ENCODE results near the gene CENPN.

CENPN gene

GRCh38 chr16:81003610-81004460 is 3.2 kb upstream of the CENPN start:
- peak overlapping the region; percentile 94 for H3K4me3 ChIP-seq (replicated peaks; ENCODE audit: low read depth, low read length)
- DNase-seq (ENCODE audit: extremely low read depth, low read depth): no peak
- TF ChIP-seq CTCF (IDR thresholded peaks at IDR 0.05; ENCODE audit: low read depth, low read length, missing control alignments): no peak

DNA sequence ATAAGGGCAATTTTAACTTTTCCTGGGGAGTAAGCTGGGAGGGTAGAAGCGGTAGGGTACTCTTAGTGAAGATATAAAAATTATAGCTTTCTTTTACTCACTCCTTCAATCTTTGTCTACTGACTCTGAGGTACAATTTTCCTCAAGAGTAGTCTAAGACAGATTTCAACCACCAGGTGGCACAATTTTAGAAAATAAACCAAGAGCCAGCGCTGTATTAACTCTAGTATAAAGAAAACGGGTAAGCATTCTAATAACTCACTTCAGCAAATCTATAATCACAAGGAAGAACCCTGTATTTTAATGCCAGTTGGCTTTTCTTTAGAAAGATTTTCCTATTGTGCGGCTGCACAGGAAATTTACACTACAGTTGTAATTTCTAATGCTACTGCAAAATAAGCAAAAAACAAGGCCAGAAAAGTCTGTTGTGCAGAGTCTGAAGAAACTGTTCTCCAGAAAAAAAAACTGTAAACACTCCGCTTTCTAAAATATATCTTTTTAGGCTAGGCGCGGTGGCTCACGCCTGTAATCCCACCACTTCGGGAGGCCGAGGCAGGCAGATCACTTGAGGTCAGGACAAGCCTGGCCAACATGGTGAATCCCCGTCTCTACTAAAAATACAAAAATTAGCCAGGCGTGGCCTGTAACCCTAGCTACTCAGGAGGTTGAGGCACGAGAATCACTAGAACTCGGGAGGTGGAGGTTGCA is 2.2 kb upstream of the CENPN start:
- peak; percentile 35 for DNase-seq (ENCODE audit: extremely low read depth, low read depth)

DNA sequence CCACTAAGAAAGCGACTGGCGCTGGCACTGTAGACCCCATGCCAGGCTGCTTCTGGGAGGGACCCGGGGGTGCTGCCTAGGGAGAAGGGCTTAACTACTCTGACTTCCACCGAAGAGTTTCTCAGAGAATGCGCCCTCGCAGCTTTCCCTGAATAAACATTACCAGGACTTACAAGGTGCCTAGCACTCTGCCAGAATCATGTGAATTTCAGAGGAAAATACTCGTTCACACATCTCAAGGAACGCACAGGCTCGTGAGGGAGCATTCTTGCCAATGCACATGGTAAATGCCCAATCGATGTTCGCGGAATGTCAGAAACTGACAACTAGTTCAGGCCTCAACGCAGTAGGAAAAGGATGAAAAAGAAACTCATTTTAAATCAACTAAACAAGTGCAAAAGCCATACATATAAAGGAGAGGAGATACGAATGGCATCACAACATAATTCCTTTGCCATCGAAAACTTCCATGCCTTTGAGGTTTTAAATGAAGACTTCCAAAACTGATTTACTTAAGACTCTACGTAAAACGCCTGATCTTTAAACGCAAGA is 1.3 kb upstream of the CENPN start:
- TF ChIP-seq CTCF (IDR thresholded peaks at IDR 0.05; ENCODE audit: low read depth, low read length, missing control alignments): no peak
- peak overlapping the region; percentile 94 for H3K4me3 ChIP-seq (replicated peaks; ENCODE audit: low read depth, low read length)
- no peak for DNase-seq (ENCODE audit: extremely low read depth, low read depth)

More for the DNA sequence above, 2.2 kb upstream of the CENPN start:
- peak; percentile 46 for TF ChIP-seq CTCF (IDR thresholded peaks at IDR 0.05; ENCODE audit: low read depth, low read length, missing control alignments)
- peak overlapping the region; percentile 94 for H3K4me3 ChIP-seq (replicated peaks; ENCODE audit: low read depth, low read length)

DNA sequence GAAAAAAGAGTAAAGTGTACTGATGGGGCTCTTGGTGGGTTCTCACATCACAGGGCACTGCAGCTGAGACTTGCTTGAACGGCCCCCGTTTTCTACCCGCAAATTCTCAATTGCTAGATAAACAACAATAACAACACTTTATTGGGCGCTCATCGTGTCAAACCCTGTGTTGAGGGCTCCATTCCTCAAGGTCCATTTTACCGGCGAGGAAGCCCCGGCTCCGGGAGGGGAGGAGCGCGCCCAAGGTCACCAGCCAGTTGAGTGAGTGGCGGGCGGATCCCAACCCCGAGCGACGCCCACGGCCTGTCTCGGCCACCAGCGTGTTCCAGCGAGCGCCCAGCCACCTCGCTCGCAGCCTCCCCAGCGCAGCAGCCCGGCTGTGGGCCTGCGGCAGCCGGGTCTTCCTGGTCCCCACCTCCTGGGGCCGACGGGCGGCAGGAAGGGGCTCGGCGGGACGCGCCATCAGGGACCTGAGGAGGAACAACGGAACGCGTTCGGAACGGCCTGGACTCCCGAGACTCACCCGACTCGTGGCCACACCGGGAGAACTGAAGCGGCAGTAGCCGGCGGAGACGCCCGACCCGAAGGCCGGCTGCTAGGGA is 702 bp upstream of the CENPN start:
- TF ChIP-seq CTCF (IDR thresholded peaks at IDR 0.05; ENCODE audit: low read depth, low read length, missing control alignments): no peak
- DNase-seq (ENCODE audit: extremely low read depth, low read depth): peak; percentile 17
- H3K4me3 ChIP-seq (replicated peaks; ENCODE audit: low read depth, low read length): peak overlapping the region; percentile 94

DNA sequence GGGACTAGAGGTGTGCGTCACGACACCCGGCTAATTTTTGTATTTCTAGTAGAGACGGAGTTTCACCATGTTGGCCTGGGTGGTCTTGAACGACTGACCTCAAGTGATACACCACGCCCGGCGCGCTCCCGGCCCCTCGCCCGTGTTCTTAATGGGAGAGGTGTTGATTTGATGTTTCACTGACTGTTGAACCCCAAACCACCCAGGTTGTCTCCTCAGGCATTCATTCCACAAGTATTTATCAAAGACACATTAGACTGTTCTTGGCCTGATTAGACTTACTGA is 1.4 kb downstream of the CENPN start:
- no peak for DNase-seq (ENCODE audit: extremely low read depth, low read depth)
- H3K4me3 ChIP-seq (replicated peaks; ENCODE audit: low read depth, low read length): peak overlapping the region; percentile 94
- no peak for TF ChIP-seq CTCF (IDR thresholded peaks at IDR 0.05; ENCODE audit: low read depth, low read length, missing control alignments)

- no peak for DNase-seq (ENCODE audit: extremely low read depth, low read depth)
- TF ChIP-seq CTCF (IDR thresholded peaks at IDR 0.05; ENCODE audit: low read depth, low read length, missing control alignments): no peak
- no peak overlapping the region for H3K4me3 ChIP-seq (replicated peaks; ENCODE audit: low read depth, low read length)
Measured at GRCh38 chr16:81012974-81013373, 6.0 kb downstream of the CENPN start.
